ENCODE data around the gene OR9Q1.

DNA sequence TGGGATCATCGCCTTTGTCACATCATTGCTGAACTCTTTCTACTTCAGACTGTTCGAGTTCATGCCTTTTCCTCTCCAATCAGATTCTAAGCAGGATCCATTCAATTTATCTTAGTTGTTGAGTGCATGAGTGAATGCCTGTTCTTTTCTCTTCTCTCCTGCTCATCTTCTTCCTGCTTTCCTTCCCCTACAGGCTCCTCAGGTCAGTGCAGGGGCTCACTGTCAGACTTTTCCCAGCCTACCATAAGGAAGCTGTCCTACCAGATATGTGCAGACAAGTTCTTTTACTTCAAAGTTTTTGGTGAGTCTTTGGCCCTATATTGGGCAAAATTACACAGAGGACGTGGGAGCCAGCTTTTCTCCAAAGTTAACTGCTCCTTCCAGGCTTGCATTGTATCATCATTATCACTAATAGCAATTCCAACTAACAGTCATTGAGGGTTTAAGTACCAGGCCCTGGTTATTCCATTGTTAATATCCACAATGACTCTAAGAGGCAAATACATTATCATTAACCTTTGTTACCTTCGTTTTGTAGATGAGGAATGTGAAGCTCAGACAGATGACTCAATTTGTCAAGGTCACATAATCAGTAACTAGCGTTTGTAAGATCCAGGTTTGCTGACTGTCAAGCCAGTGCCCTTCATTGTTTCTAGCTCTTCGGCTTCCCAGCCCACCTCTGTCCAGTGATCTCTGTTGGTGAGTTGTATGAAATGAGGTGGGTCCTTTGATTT is 37.4 kb downstream of the OR9Q1 start:
- TF ChIP-seq, protein P1, sequence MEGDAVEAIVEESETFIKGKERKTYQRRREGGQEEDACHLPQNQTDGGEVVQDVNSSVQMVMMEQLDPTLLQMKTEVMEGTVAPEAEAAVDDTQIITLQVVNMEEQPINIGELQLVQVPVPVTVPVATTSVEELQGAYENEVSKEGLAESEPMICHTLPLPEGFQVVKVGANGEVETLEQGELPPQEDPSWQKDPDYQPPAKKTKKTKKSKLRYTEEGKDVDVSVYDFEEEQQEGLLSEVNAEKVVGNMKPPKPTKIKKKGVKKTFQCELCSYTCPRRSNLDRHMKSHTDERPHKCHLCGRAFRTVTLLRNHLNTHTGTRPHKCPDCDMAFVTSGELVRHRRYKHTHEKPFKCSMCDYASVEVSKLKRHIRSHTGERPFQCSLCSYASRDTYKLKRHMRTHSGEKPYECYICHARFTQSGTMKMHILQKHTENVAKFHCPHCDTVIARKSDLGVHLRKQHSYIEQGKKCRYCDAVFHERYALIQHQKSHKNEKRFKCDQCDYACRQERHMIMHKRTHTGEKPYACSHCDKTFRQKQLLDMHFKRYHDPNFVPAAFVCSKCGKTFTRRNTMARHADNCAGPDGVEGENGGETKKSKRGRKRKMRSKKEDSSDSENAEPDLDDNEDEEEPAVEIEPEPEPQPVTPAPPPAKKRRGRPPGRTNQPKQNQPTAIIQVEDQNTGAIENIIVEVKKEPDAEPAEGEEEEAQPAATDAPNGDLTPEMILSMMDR (IDR thresholded peaks at IDR 0.05 in 4 of 5, conservative IDR thresholded peaks at IDR 0.05 in 1 of 5): no peak
- TF ChIP-seq POLR2A (IDR thresholded peaks at IDR 0.05): no peak

Measured in gastrocnemius medialis (tissue), 4 donors.